Neural cell (in vitro differentiated cells): ENCODE measurements around the gene PERM1.

Experiments
- CTCF ChIP-seq: fragments of 450-650 bp; IDR thresholded peaks from 2 replicates; pipeline ENCODE4 v1.5.1; 2014; ENCODE audit warnings: antibody characterized with exemption, mild to moderate bottlenecking, moderate library complexity; ENCODE audit not compliant: poor library complexity, severe bottlenecking
- EP300 ChIP-seq: fragments of 450-650 bp; conservative IDR thresholded peaks from 2 replicates; pipeline ENCODE4 v1.6.1; 2014; ENCODE audit warnings: antibody characterized with exemption, mild to moderate bottlenecking, moderate library complexity; ENCODE audit not compliant: poor library complexity, severe bottlenecking
- EZH2 ChIP-seq: fragments of 200-600, 300-800 bp; shearing (Covaris generic), sonication (generic); IDR thresholded peaks from 2 replicates; pipeline ENCODE4 v1.6.1; 2014; ENCODE audit warnings: antibody characterized with exemption, low read length, borderline replicate concordance, mild to moderate bottlenecking; ENCODE audit not compliant: insufficient read depth, poor library complexity, severe bottlenecking
- POLR2AphosphoS5 ChIP-seq: IDR thresholded peaks from 2 replicates; pipeline ENCODE4 v1.6.1; 2012
- RAD21 ChIP-seq: fragments of 450-650 bp; conservative IDR thresholded peaks from 2 replicates; pipeline ENCODE4 v1.6.1; 2014; ENCODE audit warnings: antibody characterized with exemption, mild to moderate bottlenecking, moderate library complexity
- REST ChIP-seq: IDR thresholded peaks from 2 replicates; pipeline ENCODE4 v1.6.1; 2012; ENCODE audit warnings: borderline replicate concordance
- TAF1 ChIP-seq: IDR thresholded peaks from 2 replicates; pipeline ENCODE4 v1.6.1; 2012; ENCODE audit warnings: low read depth

DNA sequence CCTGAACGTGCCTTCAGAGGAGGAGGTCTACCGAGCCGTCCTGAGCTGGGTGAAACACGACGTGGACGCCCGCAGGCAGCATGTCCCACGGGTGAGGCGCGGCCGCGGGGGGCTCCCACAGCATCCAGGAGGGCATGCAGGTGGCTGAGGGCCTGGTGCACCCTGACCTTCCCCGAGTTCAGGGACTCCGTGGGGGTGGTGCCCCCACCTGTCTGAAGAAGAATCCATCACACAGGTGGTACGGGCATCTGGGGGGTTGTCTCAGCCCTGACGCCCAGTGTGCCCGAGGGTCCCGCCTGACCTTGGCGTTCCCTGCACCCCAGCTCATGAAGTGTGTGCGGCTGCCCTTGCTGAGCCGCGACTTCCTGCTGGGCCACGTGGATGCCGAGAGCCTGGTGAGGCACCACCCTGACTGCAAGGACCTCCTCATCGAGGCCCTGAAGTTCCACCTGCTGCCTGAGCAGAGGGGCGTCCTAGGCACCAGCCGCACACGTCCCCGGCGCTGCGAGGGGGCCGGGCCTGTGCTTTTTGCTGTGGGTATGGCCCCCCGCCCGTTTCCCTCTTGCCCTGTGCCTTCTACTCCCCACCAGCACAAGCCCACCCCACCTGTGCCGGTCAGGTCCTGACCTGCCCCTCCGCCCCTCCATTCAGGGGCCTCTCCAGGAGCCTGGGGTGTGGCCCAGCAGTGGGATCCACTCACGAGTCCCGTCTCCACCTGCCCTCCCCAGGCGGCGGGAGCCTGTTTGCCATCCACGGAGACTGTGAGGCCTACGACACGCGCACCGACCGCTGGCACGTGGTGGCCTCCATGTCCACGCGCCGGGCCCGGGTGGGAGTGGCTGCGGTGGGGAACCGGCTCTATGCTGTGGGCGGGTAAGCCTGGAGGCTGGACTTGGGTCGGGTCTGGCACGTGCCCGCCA lies 19.3 kb downstream of the PERM1 start:
- no peak for TF ChIP-seq CTCF
- no peak for TF ChIP-seq EP300
- no peak for TF ChIP-seq RAD21
- no peak for TF ChIP-seq REST
- no peak for TF ChIP-seq TAF1
- TF ChIP-seq POLR2AphosphoS5: no peak
- TF ChIP-seq EZH2: no peak
